ENCODE results near the gene SMCO4. TPM values are rescaled to one million over a fixed set of nuclear protein-coding genes. Genes with fewer than 3 reads are reported as not detected.

Gene SMCO4
- total RNA-seq, 1 experiment from 2014 or later: 8.5 TPM

DNA sequence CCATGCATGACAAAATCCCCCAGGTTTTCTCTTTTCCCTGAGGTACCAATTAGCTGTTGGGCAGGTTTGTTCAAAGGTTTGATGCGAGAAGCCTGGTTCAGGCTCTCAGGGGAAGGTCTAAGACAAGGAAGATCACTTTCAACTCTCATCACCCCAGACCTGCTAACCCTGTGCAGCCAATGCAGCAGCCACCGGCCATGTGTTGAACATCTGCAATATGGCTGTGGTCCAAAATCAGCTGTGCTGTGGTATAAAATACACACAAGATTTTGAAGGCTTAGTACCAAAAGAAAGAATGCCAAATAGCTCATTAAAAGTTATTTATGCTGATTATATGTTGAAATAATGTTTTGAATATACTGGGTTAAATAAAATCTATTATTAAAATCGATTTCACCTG lies 58.5 kb downstream of the SMCO4 start:
- Mint-ChIP-seq H3K27ac (ENCODE audit: low read depth, unreplicated experiment) (no peak overlapping the region), H3K36me3 (ENCODE audit: insufficient read depth, unreplicated experiment) (no peaks in the 10 kb centered on the region), H3K4me1 (ENCODE audit: insufficient read depth, unreplicated experiment) (peaks cover 9% of the 10 kb centered on the region), H3K27me3 (ENCODE audit: insufficient read depth, unreplicated experiment) (no peaks in the 10 kb centered on the region), H3K9me3 (ENCODE audit: unreplicated experiment) (no peaks in the 10 kb centered on the region), H3K4me3 (ENCODE audit: unreplicated experiment) (no peak overlapping the region)
- no peak for TF ChIP-seq CTCF (IDR thresholded peaks at IDR 0.05; ENCODE audit: unreplicated experiment)
- DNase-seq (ENCODE audit: unreplicated experiment): no peak
- intact Hi-C loops (cut with micrococcal nuclease): loop anchor here (5.0 kb wide), 1 partner anchor 168 kb away; no protein-coding TSS in a partner anchor
- ChIA-PET POLR2A (interaction anchor here (0.7 to 1.4 kb wide), 2 partner anchors 8 to 47 kb away, joined by 3 read pairs; no protein-coding TSS in a partner anchor), CTCF (no interaction called here)
- no TSS peak for BruUV-seq (replicated peaks)

DNA sequence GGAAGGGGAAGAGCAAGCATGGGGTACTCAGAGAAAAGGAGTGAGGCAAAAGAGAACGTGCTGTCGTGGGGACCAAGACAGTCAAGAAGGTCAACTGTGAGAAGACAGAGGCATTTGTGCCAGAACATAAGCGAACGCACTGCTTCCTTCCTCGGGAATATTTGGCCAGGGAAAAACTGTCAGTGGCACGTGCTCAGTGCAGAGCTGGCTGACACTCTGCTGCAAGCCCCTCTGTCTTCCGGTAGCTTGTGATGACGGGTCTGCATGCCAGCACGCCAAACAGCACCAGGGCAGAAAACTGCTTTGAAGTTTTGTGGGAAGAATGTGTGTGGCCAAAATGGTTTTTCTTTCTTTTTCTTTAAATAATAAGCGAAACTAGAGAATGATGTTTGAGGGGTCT lies 60.6 kb downstream of the SMCO4 start:
- ChIA-PET CTCF (interaction anchor here (0.6 to 1.8 kb wide), 6 partner anchors 37 to 248 kb away, joined by 3 to 8 read pairs (median 3); no protein-coding TSS in a partner anchor), POLR2A (no interaction called here)
- no peak overlapping the region for H3K27ac Mint-ChIP-seq (ENCODE audit: low read depth, unreplicated experiment)
- H3K9me3 Mint-ChIP-seq (ENCODE audit: unreplicated experiment): no peaks in the 10 kb centered on the region
- no peaks in the 10 kb centered on the region for H3K36me3 Mint-ChIP-seq (ENCODE audit: insufficient read depth, unreplicated experiment)
- no TSS peak for BruUV-seq (replicated peaks)
- no peaks in the 10 kb centered on the region for H3K27me3 Mint-ChIP-seq (ENCODE audit: insufficient read depth, unreplicated experiment)
- no peak for DNase-seq (ENCODE audit: unreplicated experiment)
- H3K4me3 Mint-ChIP-seq (ENCODE audit: unreplicated experiment): no peak overlapping the region
- H3K4me1 Mint-ChIP-seq (ENCODE audit: insufficient read depth, unreplicated experiment): peaks cover 9% of the 10 kb centered on the region
- intact Hi-C loops (cut with micrococcal nuclease): loop anchor here (5.0 kb wide), 1 partner anchor 170 kb away; no protein-coding TSS in a partner anchor
- no peak for TF ChIP-seq CTCF (IDR thresholded peaks at IDR 0.05; ENCODE audit: unreplicated experiment)

DNA sequence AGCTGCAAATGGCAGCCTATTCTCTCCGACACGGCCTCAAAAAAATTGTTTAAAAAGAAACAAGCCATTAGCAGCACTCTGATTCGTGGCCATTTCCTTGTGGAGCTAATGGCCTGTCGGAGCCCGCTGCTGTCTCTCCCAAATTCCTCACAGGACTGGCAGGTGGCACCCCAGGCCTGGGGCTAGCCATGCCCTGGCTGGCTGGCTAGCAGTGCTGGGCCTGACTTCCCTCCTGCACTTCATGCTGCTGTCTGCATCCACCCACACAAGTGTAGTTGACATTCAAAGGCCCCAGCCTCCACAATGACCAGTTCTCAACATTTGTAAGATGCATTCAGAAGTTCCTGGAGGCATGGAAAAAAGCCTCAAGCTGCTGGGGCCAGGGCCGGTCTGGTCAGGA lies 61.5 kb downstream of the SMCO4 start:
- H3K27ac Mint-ChIP-seq (ENCODE audit: low read depth, unreplicated experiment): no peak overlapping the region
- no peak overlapping the region for H3K4me3 Mint-ChIP-seq (ENCODE audit: unreplicated experiment)
- H3K27me3 Mint-ChIP-seq (ENCODE audit: insufficient read depth, unreplicated experiment): no peaks in the 10 kb centered on the region
- intact Hi-C loops (cut with micrococcal nuclease): loop anchor here (1.0 to 5.0 kb wide), 2 partner anchors 62 to 171 kb away; partner anchors contain the start of gene SMCO4
- no TSS peak for BruUV-seq (replicated peaks)
- no peaks in the 10 kb centered on the region for H3K36me3 Mint-ChIP-seq (ENCODE audit: insufficient read depth, unreplicated experiment)
- H3K9me3 Mint-ChIP-seq (ENCODE audit: unreplicated experiment): no peaks in the 10 kb centered on the region
- CTCF ChIA-PET: interaction anchor here (0.6 to 1.8 kb wide), 9 partner anchors 57 to 1195 kb away, joined by 3 to 8 read pairs (median 3); no protein-coding TSS in a partner anchor
- POLR2A ChIA-PET: no interaction called here
- peak; percentile 51 for DNase-seq (ENCODE audit: unreplicated experiment)
- no peak for TF ChIP-seq CTCF (IDR thresholded peaks at IDR 0.05; ENCODE audit: unreplicated experiment)
- H3K4me1 Mint-ChIP-seq (ENCODE audit: insufficient read depth, unreplicated experiment): peaks cover 9% of the 10 kb centered on the region

GRCh38 chr11:93481279-93481678 lies 61.9 kb downstream of the SMCO4 start:
- no peak overlapping the region for H3K4me3 Mint-ChIP-seq (ENCODE audit: unreplicated experiment)
- intact Hi-C loops (cut with micrococcal nuclease): loop anchor here (1.0 to 5.0 kb wide), 2 partner anchors 62 to 171 kb away; partner anchors contain the start of gene SMCO4
- H3K9me3 Mint-ChIP-seq (ENCODE audit: unreplicated experiment): no peaks in the 10 kb centered on the region
- no peaks in the 10 kb centered on the region for H3K27me3 Mint-ChIP-seq (ENCODE audit: insufficient read depth, unreplicated experiment)
- CTCF ChIA-PET: interaction anchor here (0.6 to 1.8 kb wide), 10 partner anchors 58 to 1195 kb away, joined by 3 to 8 read pairs (median 3); no protein-coding TSS in a partner anchor
- peaks cover 9% of the 10 kb centered on the region for H3K4me1 Mint-ChIP-seq (ENCODE audit: insufficient read depth, unreplicated experiment)
- H3K27ac Mint-ChIP-seq (ENCODE audit: low read depth, unreplicated experiment): no peak overlapping the region
- DNase-seq (ENCODE audit: unreplicated experiment): peak; percentile 75
- BruUV-seq (replicated peaks): no TSS peak
- no peak for TF ChIP-seq CTCF (IDR thresholded peaks at IDR 0.05; ENCODE audit: unreplicated experiment)
- POLR2A ChIA-PET: no interaction called here
- H3K36me3 Mint-ChIP-seq (ENCODE audit: insufficient read depth, unreplicated experiment): peaks cover 4% of the 10 kb centered on the region
